ENCODE results near the gene NFATC4.

The NFATC4 gene

DNA sequence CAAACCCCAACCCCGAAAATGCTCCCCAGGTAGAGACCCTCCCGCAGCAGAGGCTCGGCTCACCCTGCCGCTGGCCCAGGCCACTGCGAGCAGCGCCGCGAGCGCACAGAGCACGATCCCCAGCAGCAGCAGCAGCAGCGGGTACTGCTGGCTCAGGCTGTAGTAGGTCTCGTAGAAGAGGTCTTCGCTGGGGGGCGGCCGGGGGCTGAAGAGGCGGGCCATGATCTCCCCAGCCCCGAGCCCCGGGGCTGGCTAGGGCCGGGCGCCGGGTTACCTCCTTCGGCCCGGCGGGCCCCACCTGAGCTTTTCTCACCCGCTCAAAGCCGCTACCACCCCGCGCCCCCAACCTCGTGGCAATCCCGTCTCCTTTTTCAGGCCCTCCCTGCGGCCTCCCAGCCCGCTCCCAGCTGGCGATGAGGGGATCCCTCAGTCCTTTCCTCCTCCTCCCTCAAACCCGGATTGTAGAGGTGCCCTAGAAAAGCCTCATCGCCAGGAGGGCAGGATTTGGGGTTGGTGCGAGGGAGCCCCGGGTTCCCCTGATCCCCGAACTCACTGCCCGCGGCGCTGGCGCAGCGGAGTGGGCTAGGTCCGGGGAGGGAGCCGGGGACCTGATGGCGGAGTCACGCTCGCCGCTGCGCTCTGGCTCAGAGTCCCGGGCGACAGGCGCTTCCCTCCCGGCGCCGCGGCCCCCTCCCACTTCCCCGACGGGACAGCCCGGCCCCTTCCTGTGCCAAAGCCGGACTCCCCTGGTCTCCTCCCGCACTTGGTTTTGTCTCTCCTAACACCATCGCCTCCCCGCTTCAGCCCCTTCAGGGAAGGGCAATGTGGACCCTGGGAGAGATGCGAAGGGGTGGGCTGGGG lies 33.3 kb upstream of the NFATC4 start, which contains the start of gene ADCY4:
ADCY4 (minus strand) TSS at position 641 of the 861 bp plus-strand sequence; CDS start at position 222, 419 bp downstream.
- Mint-ChIP-seq H3K36me3 (ENCODE audit: low read depth) (peaks cover 7% of the 10 kb centered on the region), H3K9me3 (no peaks in the 10 kb centered on the region), H3K4me3 (peak within 1 kb of the TSS; percentile 62), H3K27ac (no peak within 1 kb of the TSS), H3K4me1 (peaks cover 54% of the 10 kb centered on the region), H3K27me3 (peaks cover 26% of the 10 kb centered on the region)
- ATAC-seq (no peak), DNase-seq (no peak)

DNA sequence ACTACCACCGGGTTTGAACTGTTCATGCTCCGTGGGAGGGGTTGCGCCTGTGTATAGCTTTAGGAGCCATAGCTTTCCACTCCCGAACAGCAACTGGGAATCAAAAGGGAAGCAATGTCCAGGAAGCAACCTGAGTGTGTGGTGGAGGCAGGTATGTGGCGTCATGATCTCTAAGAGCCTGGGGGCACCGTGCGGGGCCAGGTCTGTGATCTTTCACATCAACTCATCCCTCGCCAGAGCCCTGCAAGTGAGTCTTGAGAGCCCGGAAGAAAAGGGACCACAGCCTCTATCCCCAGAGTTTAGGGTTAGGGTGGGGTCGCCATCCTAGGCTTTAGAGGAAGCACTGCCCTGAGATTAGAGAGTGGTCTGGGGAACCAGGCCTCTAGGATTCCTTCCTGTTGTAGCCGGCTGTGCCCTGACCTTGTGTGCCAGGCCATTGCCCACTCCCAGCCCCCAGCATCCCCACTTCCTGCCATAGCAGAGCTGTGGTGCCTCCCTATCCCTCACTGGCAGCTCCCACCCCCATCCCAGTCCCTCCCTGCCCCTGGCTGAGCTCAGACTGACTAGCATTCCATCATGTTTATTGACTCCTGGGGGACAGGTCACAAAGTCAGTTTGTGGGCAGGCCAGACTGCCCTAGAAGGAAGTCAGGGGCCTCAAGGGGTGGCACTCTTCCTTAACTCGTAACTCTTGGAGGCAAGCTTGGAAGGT lies 32.4 kb upstream of the NFATC4 start:
- H3K36me3 Mint-ChIP-seq (ENCODE audit: low read depth) = peaks cover 7% of the 10 kb centered on the region
- peaks cover 26% of the 10 kb centered on the region for H3K27me3 Mint-ChIP-seq
- H3K27ac Mint-ChIP-seq = no peak overlapping the region
- H3K4me1 Mint-ChIP-seq = peaks cover 51% of the 10 kb centered on the region
- ATAC-seq (no peak), DNase-seq (no peak)
- H3K4me3 Mint-ChIP-seq = no peak overlapping the region
- H3K9me3 Mint-ChIP-seq = no peaks in the 10 kb centered on the region

DNA sequence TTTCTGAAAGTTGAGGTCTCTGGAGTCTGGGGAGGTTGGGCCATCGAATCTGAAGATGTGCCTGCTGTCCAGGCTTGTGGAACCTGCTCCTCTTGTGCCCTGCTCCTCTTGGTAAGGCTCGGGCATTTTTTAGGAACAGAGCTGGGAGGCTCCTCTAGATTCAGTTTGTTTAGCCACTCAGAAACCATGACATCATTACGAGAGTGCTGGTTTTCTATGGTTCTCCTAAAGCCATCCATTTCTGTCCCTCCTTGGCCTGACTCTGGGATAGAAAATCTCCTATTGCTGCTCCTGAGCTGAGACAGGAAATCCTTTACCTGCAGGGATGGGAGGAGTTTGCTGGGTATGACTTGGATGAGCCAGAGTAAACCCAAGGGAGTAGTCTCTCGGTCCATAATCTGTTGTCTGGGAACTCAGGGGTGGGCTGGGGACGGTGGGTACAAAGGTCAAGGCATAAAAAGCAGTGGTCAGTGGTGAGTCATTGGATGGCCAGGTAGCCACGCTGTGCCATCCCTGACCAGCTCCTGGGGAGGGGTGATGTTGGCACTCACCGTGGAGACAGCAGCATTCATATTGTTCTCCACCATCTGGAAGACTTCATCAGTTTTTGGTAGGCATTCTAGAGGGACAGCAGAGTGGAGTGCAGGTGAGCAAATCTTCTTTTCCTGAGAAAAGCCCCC lies 30.7 kb upstream of the NFATC4 start:
- Mint-ChIP-seq H3K4me3 (no peak overlapping the region), H3K27me3 (peaks cover 22% of the 10 kb centered on the region), H3K27ac (no peak overlapping the region), H3K9me3 (no peaks in the 10 kb centered on the region), H3K4me1 (peaks cover 43% of the 10 kb centered on the region), H3K36me3 (ENCODE audit: low read depth) (peaks cover 7% of the 10 kb centered on the region)
- ATAC-seq (no peak), DNase-seq (no peak)

DNA sequence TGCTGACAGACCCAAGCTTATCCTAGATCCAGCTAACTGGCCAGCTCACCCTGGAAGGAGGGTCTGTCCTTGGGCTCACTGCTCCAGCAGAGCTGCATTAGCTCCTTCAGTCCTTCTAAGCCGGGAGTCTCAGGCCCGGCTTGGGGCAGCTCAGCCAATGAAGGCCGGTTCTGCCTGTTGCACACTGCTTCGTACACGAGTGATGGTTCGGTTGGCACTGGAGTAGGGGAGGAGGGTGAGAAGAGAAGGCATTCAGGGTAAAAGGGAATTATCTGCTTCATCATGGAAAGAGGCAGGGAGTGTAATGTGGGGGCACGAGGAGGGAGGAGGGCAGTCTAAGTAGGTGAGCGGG lies 30.2 kb upstream of the NFATC4 start:
- no peak for ATAC-seq
- Mint-ChIP-seq H3K27ac (no peak overlapping the region), H3K4me1 (peaks cover 39% of the 10 kb centered on the region)

DNA sequence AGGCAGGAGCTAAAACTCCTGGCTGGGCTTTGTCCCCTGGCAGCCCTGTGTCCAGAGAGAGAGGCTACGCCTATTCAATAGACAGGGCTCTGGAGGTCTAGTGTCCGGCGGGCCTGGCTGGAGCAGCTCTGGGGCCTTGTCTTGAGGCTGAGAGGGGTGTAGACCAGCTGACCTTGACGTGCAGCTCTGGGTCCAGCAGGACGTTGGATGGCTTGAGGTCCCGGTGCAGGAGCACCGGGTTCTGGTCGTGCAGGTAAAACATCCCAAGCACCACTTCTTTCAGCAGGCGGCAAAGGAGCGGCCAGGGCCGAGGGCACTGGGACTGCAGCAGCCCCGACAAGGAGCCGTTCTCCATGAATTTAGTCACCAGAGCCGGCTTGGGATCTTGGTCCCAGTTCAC lies 29.1 kb upstream of the NFATC4 start:
- no peak overlapping the region for H3K27ac Mint-ChIP-seq
- peak overlapping the region; percentile 86 for H3K4me3 Mint-ChIP-seq
- no peaks in the 10 kb centered on the region for H3K9me3 Mint-ChIP-seq
- H3K36me3 Mint-ChIP-seq (ENCODE audit: low read depth) = peaks cover 7% of the 10 kb centered on the region
- H3K4me1 Mint-ChIP-seq = peaks cover 33% of the 10 kb centered on the region
- DNase-seq (no peak), ATAC-seq (no peak)
- H3K27me3 Mint-ChIP-seq = peaks cover 16% of the 10 kb centered on the region

More for the DNA sequence above, 30.2 kb upstream of the NFATC4 start:
- no peaks in the 10 kb centered on the region for H3K9me3 Mint-ChIP-seq
- no peak for DNase-seq
- peaks cover 7% of the 10 kb centered on the region for H3K36me3 Mint-ChIP-seq (ENCODE audit: low read depth)
- no peak overlapping the region for H3K4me3 Mint-ChIP-seq
- peaks cover 20% of the 10 kb centered on the region for H3K27me3 Mint-ChIP-seq

DNA sequence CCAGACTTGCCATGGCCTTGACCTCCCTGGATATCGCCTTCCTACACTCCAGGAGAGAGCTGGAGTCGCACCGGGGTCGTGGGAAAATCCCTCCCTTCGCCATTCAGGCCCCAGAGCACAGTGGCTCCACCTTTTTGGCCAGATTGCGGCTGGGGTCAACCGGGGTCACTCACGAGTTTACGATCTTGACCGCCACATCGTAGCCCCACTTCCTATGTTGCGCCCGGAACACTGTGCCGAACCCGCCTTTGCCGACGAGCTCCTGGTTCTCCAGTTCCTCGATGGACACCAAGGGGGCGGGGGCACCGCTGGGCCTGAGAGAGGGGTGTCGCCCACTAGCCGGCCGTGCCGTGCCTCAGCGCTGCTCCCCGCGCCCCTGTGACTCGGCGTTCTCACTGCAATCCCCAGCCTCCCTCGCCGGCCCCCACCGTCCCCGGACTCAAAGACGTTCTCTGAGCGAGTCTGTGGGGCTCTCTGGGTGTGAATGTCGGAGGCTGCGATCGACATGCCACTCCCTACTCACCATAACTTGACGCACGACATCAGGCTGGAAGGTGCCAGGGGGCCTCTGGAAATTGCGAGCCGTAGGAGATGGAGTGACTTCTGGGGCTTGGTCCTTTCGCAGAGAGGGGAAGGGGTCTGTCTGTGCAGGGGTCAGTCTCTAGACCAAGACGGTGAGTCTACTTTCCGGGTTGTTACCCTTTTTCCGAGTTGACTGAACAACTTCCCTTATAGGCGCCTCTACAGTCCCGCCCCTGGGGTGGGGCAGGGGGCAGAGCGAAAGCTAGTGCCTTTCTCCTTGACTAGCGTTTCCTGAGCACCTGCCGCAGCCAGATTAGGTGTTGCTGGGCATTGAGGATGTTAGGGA lies 28.5 kb upstream of the NFATC4 start, which contains the start of gene RIPK3:
RIPK3 (minus strand) TSS at position 708 of the 868 bp plus-strand sequence; CDS start at position 543, 165 bp downstream.
- ATAC-seq (peak; percentile 83), DNase-seq (peak; percentile 67)
- H3K27ac Mint-ChIP-seq = peak within 1 kb of the TSS; percentile 56
- peak within 1 kb of the TSS; percentile 86 for H3K4me3 Mint-ChIP-seq
- peaks cover 7% of the 10 kb centered on the region for H3K36me3 Mint-ChIP-seq (ENCODE audit: low read depth)
- no peaks in the 10 kb centered on the region for H3K9me3 Mint-ChIP-seq
- H3K4me1 Mint-ChIP-seq = peaks cover 28% of the 10 kb centered on the region
- peaks cover 14% of the 10 kb centered on the region for H3K27me3 Mint-ChIP-seq

DNA sequence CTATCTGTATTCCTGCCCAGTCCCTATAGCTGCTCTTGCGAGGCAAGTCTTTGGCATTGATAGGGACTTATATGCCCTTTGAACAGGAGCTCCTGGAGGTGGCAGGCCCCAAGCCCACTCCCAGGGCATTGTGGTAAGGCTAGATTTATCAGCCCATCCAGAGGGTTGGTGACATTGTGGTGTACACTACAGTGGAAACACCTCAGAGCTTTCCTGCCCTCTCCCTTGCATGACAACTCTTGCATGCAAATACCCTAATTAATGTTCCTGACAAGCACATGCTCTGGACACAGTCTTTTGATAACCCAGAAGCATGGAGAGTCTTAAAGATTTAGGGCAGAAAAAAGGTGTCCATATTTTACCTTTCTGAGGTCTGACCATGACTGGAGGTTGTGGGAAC lies 27.4 kb upstream of the NFATC4 start:
- no peak for DNase-seq
- Mint-ChIP-seq H3K4me3 (no peak overlapping the region), H3K9me3 (no peaks in the 10 kb centered on the region), H3K27ac (no peak overlapping the region), H3K4me1 (peaks cover 21% of the 10 kb centered on the region), H3K27me3 (peaks cover 8% of the 10 kb centered on the region), H3K36me3 (ENCODE audit: low read depth) (peaks cover 7% of the 10 kb centered on the region)
- no peak for ATAC-seq

DNA sequence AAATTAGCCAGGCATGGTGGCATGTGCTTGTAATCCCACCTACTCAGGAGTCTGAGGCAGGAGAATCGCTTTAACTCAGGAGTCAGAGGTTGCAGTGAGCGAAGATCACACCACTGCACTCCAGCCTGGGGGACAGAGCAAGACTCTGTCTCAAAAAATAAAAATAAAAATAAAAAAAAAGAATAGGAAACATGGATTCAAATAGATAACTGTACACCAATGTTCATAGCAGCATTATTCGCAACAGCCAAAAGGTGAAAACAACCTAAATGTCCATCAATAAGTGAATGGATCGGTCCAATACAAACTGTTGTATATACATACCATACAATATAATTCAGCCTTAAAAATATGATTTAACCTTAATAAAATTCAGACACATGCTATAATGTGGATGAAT lies 25.1 kb upstream of the NFATC4 start:
- Mint-ChIP-seq H3K4me3 (no peak overlapping the region), H3K27ac (no peak overlapping the region), H3K27me3 (peaks cover 17% of the 10 kb centered on the region), H3K36me3 (ENCODE audit: low read depth) (peaks cover under 1% of the 10 kb centered on the region), H3K9me3 (no peaks in the 10 kb centered on the region), H3K4me1 (peaks cover 20% of the 10 kb centered on the region)
- DNase-seq = no peak
- no peak for ATAC-seq

DNA sequence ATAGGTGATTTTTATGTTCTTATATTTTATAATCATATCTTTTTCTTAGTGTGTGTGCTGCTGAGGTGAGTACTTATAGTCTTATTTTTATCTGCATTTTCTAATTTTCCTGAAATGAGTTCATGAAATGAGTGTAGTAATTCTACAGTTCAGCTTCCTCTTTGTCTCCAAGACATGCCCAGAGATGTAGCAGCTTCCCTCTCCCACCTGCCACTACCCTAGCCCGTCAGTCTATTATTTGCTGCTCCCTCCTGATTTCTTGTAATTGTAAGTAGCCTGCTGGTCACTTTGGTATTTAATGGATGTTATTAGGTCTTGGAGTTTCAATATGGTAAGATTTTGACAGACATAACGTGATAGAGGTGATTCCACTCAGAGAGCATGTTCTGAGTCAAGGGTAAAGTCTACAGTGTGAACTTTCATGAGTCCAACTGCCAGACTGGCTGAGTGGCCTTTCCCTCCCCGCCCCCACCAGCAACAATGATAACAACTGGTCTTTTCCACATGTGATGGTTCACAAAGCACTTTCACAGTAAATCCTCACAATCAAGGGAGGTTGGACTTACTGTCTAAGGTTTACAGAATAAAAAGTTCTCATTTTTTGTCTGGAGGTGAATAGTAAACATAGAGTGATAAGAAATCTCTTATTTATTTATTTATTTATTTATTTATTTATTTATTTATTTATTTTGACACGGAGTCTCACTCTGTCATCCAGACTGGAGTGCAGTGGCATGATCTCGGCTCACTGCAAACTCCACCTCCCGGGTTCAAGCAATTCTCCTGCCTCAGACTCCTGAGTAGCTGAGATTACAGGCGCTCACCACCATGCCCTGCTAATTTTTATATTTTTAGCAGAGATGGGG lies 24.0 kb upstream of the NFATC4 start:
- no peaks in the 10 kb centered on the region for H3K9me3 Mint-ChIP-seq
- H3K27me3 Mint-ChIP-seq = peaks cover 26% of the 10 kb centered on the region
- H3K4me1 Mint-ChIP-seq = peaks cover 11% of the 10 kb centered on the region
- H3K4me3 Mint-ChIP-seq = no peak overlapping the region
- no peak for DNase-seq
- ATAC-seq = no peak
- no peaks in the 10 kb centered on the region for H3K36me3 Mint-ChIP-seq (ENCODE audit: low read depth)
- H3K27ac Mint-ChIP-seq = no peak overlapping the region

DNA sequence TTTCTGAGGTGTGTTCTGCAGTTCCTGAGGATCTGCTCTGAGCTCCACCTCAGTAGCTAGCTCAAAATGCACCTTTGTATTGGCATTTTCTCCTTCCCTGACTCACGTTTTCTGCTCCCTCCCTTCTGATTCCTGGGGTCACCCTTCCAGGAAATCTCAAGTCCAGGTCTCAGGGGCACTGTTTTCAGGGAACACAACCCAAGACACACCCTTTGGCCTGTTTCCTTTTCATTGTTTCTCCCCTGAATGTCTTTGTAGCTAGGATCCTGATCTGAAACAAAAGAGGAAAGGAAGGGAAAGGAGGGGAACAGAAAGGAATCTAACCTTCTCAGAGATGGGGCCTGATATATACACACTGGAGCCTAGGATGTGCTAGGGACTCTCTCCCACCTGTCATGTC lies 20.9 kb upstream of the NFATC4 start:
- H3K36me3 Mint-ChIP-seq (ENCODE audit: low read depth) = no peaks in the 10 kb centered on the region
- H3K27ac Mint-ChIP-seq = no peak overlapping the region
- ATAC-seq (no peak), DNase-seq (no peak)
- no peaks in the 10 kb centered on the region for H3K9me3 Mint-ChIP-seq
- H3K4me1 Mint-ChIP-seq = no peaks in the 10 kb centered on the region
- H3K4me3 Mint-ChIP-seq = no peak overlapping the region
- H3K27me3 Mint-ChIP-seq = peaks cover 51% of the 10 kb centered on the region

DNA sequence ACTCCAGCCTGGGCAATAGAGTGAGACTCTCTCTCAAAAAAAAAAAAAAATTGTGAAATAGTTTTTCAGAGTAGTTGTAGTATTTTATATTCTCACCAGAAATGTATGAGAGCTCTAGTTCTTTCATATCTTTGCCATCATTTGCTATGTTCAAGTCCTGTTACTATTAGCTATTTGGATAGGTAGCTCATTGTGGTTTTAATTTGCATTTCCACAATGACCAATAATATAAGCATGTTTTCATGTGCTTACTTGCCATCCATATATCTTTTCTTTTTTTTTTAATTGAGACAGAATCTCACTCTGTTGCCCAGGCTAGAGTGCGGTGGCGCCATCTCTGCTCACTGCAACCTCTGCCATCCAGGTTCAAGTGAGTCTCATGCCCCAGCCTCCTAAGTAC lies 19.8 kb upstream of the NFATC4 start:
- Mint-ChIP-seq H3K27ac (no peak overlapping the region), H3K27me3 (peaks cover 57% of the 10 kb centered on the region), H3K36me3 (ENCODE audit: low read depth) (no peaks in the 10 kb centered on the region)

DNA sequence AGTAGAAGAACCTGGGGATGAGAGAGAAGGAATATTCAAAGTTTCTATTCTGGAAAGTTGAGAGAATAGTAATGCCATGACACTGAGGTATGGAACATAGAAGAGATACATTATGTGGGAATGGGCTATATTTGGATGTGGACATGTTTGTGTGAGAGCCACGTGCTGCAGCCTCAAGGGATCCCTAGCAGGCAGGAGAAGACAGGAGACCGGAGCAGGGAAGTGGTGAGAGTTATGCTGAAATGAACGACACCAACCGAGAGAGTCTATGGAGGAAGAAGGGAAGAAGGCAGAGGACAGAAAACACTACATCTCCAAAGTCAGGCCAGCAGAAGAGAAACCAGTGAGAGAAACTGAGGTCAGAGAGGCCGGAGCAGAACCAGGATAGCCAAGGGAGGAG lies 18.2 kb upstream of the NFATC4 start:
- no peak overlapping the region for H3K27ac Mint-ChIP-seq
- H3K27me3 Mint-ChIP-seq = peaks cover 56% of the 10 kb centered on the region

More for the DNA sequence above, 19.8 kb upstream of the NFATC4 start:
- Mint-ChIP-seq H3K4me3 (no peak overlapping the region), H3K4me1 (no peaks in the 10 kb centered on the region), H3K9me3 (no peaks in the 10 kb centered on the region)
- ATAC-seq (no peak), DNase-seq (no peak)

DNA sequence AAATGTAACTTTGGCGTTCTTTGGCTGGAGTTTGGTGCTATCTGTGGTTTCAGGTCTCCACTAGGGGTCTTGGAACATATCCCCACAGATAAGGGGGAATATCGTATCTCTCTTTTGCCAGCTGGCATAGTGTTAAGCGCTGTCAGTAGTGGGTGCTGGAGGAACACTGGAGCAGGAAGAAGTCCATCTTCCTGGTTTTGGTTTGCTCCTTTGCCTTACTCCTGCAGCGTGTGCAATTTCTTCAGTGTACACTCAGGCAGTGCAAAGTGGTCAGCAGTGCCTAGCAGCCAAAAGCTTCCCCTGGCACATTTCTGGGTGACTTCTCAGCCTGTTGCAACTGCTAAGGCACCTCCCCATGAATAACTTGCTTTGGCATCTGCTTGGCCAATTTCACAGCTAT lies 16.5 kb upstream of the NFATC4 start:
- peaks cover 53% of the 10 kb centered on the region for H3K27me3 Mint-ChIP-seq
- no peak overlapping the region for H3K27ac Mint-ChIP-seq
- no peaks in the 10 kb centered on the region for H3K9me3 Mint-ChIP-seq
- ATAC-seq (no peak), DNase-seq (no peak)
- H3K36me3 Mint-ChIP-seq (ENCODE audit: low read depth) = no peaks in the 10 kb centered on the region
- H3K4me3 Mint-ChIP-seq = no peak overlapping the region
- peaks cover 3% of the 10 kb centered on the region for H3K4me1 Mint-ChIP-seq

More for the DNA sequence above, 18.2 kb upstream of the NFATC4 start:
- Mint-ChIP-seq H3K4me3 (no peak overlapping the region), H3K4me1 (peaks cover 3% of the 10 kb centered on the region), H3K36me3 (ENCODE audit: low read depth) (no peaks in the 10 kb centered on the region), H3K9me3 (no peaks in the 10 kb centered on the region)
- no peak for ATAC-seq
- no peak for DNase-seq

All from activated naive CD8-positive, alpha-beta T cell treated with anti-CD3 and anti-CD28 coated beads, Interleukin-2, amount 50 U/mL, for 24 hours (primary cell).